ENCODE results near the gene PLEKHJ1. TPM values are rescaled to one million over a fixed set of nuclear protein-coding genes. Genes with fewer than 3 reads are reported as not detected.
"Not testable (repeated sequence)": the region's sequence is repeated elsewhere in the genome, so short reads cannot be mapped to it uniquely, and the experiment has no call there.

PLEKHJ1 gene
- total RNA-seq, 1 donor from 2014 or later, result 51.2 TPM

GRCh38 chr19:2210987-2211740 lies 25.0 kb downstream of the PLEKHJ1 start:
- DNase-seq (ENCODE audit: low spot score), result no peak
- intact Hi-C loops (cut with DNase I), result no loop called here

- DNase-seq (ENCODE audit: low spot score), result no peak
- intact Hi-C loops (cut with DNase I), result no loop called here
These were observed 25.9 kb downstream of the PLEKHJ1 start for GRCh38 chr19:2210206-2210605.

GRCh38 chr19:2209408-2209807 lies 26.7 kb downstream of the PLEKHJ1 start:
- DNase-seq (ENCODE audit: low spot score), result no peak
- intact Hi-C loops (cut with DNase I), result no loop called here

- intact Hi-C loops (cut with DNase I), result no loop called here
- no peak for DNase-seq (ENCODE audit: low spot score)
These were observed 27.2 kb downstream of the PLEKHJ1 start for GRCh38 chr19:2208975-2209374.

GRCh38 chr19:2207991-2208860 lies 27.9 kb downstream of the PLEKHJ1 start:
- intact Hi-C loops (cut with DNase I), result no loop called here
- no peak for DNase-seq (ENCODE audit: low spot score)

GRCh38 chr19:2207008-2207407 lies 29.1 kb downstream of the PLEKHJ1 start:
- DNase-seq (ENCODE audit: low spot score), result no peak
- intact Hi-C loops (cut with DNase I), result no loop called here

GRCh38 chr19:2202366-2202765 lies 33.8 kb downstream of the PLEKHJ1 start:
- intact Hi-C loops (cut with DNase I), result no loop called here
- no peak for DNase-seq (ENCODE audit: low spot score)

GRCh38 chr19:2201473-2202148 lies 34.5 kb downstream of the PLEKHJ1 start:
- intact Hi-C loops (cut with DNase I), result no loop called here

GRCh38 chr19:2200624-2201294 lies 35.4 kb downstream of the PLEKHJ1 start:
- intact Hi-C loops (cut with DNase I); DNase-seq (ENCODE audit: low spot score): not testable (repeated sequence)

More at GRCh38 chr19:2201473-2202148, 34.5 kb downstream of the PLEKHJ1 start:
- DNase-seq (ENCODE audit: low spot score), result no peak

GRCh38 chr19:2199861-2200623 lies 36.1 kb downstream of the PLEKHJ1 start:
- intact Hi-C loops (cut with DNase I), result no loop called here
- DNase-seq (ENCODE audit: low spot score), result no peak

GRCh38 chr19:2199215-2199614 lies 36.9 kb downstream of the PLEKHJ1 start:
- DNase-seq (ENCODE audit: low spot score), result no peak
- intact Hi-C loops (cut with DNase I), result no loop called here

GRCh38 chr19:2198317-2198716 lies 37.8 kb downstream of the PLEKHJ1 start:
- no peak for DNase-seq (ENCODE audit: low spot score)
- intact Hi-C loops (cut with DNase I), result no loop called here

- no peak for DNase-seq (ENCODE audit: low spot score)
- intact Hi-C loops (cut with DNase I), result no loop called here
These were observed 38.9 kb downstream of the PLEKHJ1 start for GRCh38 chr19:2197270-2197669.

GRCh38 chr19:2195914-2196313 lies 40.2 kb downstream of the PLEKHJ1 start:
- DNase-seq (ENCODE audit: low spot score), result no peak
- intact Hi-C loops (cut with DNase I), result no loop called here

GRCh38 chr19:2195361-2195760 lies 40.8 kb downstream of the PLEKHJ1 start:
- DNase-seq (ENCODE audit: low spot score), result no peak
- intact Hi-C loops (cut with DNase I), result no loop called here

GRCh38 chr19:2194513-2195078 lies 41.5 kb downstream of the PLEKHJ1 start:
- intact Hi-C loops (cut with DNase I), result loop anchor here (5.0 kb wide), 1 partner anchor 37 kb away; no protein-coding TSS in a partner anchor
- DNase-seq (ENCODE audit: low spot score), result no peak

GRCh38 chr19:2193807-2194206 lies 42.3 kb downstream of the PLEKHJ1 start:
- DNase-seq (ENCODE audit: low spot score), result no peak
- intact Hi-C loops (cut with DNase I), result loop anchor here (5.0 kb wide), 1 partner anchor 37 kb away; no protein-coding TSS in a partner anchor

- no peak for DNase-seq (ENCODE audit: low spot score)
- intact Hi-C loops (cut with DNase I), result loop anchor here (5.0 kb wide), 1 partner anchor 36 kb away; no protein-coding TSS in a partner anchor
These were observed 43.3 kb downstream of the PLEKHJ1 start for GRCh38 chr19:2192862-2193261.
